Measurements from ENCODE around the gene RABEP2. TPM values are rescaled to one million over a fixed set of nuclear protein-coding genes. Genes with fewer than 3 reads are reported as not detected.
"Not testable (repeated sequence)": the region's sequence is repeated elsewhere in the genome, so short reads cannot be mapped to it uniquely, and the experiment has no call there.

Gene RABEP2
- total RNA-seq, 2 experiments from 2014 or later: 11.6 to 14.0 TPM

DNA sequence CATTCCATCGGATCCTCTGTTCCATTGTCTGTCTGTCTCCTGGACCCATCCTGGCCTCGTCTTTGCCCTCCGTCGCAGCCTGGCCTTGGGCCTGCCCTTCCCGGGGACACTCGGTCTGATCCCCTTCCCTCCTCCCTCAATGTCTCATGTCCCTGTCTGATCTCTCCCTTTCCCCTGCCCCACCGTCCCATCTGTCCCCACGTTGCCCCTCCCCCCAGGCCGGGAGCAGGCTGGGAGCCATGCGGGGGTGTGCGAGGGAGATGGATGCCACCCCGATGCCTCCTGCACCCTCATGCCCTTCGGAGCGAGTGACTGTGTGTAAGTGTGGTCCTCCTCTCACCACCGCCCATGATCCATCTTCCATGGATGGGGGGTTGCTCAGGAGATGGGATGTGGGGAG lies 52.1 kb downstream of the RABEP2 start:
- CTCF ChIA-PET: interaction anchor here (0.5 to 4.3 kb wide), 5 partner anchors 14 to 1281 kb away, joined by 3 to 26 read pairs (median 5); no protein-coding TSS in a partner anchor

DNA sequence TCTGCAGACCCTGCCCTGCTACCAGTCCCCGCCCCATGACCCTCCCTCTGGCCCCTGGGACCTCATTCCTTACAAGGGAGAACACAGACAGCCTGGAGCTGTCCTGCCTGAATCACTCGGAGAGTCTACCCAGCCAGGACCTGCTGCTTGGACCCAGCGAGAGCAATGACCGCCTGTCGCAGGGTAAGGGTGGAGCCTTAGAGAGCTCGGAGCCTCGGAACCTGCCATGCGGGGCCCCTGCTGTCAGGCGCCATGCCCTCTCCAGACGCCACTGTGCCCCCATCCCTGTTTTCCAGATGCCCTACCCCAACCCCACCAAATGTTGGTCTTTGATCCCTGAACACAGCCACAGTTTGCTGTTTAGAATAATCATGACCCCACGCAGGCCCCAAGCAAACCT lies 55.8 kb downstream of the RABEP2 start:
- H3K36me3 Mint-ChIP-seq (ENCODE audit: low read depth): peaks cover 5% of the 10 kb centered on the region
- CTCF ChIA-PET: interaction anchor here (2.6 kb wide), 1 partner anchor 75 kb away, joined by 17 read pairs; no protein-coding TSS in a partner anchor
- no peak overlapping the region for H3K4me3 Mint-ChIP-seq
- intact Hi-C loops (cut with micrococcal nuclease): no loop called here
- H3K9me3 Mint-ChIP-seq: no peaks in the 10 kb centered on the region
- H3K4me1 Mint-ChIP-seq (ENCODE audit: low read depth): peaks cover 7% of the 10 kb centered on the region
- no peak overlapping the region for H3K27ac Mint-ChIP-seq
- no peaks in the 10 kb centered on the region for H3K27me3 Mint-ChIP-seq (ENCODE audit: low read depth)
- no peak for DNase-seq

More for the DNA sequence above, 52.1 kb downstream of the RABEP2 start:
- peaks cover 6% of the 10 kb centered on the region for H3K36me3 Mint-ChIP-seq (ENCODE audit: low read depth)
- H3K4me3 Mint-ChIP-seq: no peak overlapping the region
- intact Hi-C loops (cut with micrococcal nuclease): no loop called here
- no peaks in the 10 kb centered on the region for H3K4me1 Mint-ChIP-seq (ENCODE audit: low read depth)
- H3K9me3 Mint-ChIP-seq: no peaks in the 10 kb centered on the region
- no peaks in the 10 kb centered on the region for H3K27me3 Mint-ChIP-seq (ENCODE audit: low read depth)
- no peak for DNase-seq
- H3K27ac Mint-ChIP-seq: no peak overlapping the region

DNA sequence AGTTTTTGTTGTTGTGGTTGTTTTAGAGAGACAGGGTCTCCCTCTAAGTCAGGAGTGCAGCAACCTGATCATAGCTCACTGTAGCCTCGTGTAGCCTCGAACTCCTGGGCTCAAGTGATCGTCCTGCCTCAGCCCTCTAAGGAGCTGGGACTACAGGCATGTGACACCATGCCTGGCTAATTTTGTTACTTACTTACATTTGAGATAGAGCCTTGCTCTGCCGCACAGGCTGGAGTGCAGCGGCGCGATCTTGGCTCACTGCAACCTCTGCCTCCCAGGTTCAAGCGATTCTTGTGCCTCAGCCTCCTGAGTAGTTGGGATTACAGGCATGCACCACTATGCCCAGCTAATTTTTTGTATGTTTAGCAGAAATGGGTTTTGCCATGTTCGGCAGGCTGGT lies 57.4 kb downstream of the RABEP2 start:
- H3K27me3 Mint-ChIP-seq (ENCODE audit: low read depth); H3K4me1 Mint-ChIP-seq (ENCODE audit: low read depth); H3K27ac Mint-ChIP-seq; H3K36me3 Mint-ChIP-seq (ENCODE audit: low read depth); DNase-seq; intact Hi-C loops (cut with micrococcal nuclease); H3K4me3 Mint-ChIP-seq; H3K9me3 Mint-ChIP-seq: not testable (repeated sequence)
- CTCF ChIA-PET: interaction anchor here (2.1 kb wide), 1 partner anchor 77 kb away, joined by 9 read pairs; no protein-coding TSS in a partner anchor

DNA sequence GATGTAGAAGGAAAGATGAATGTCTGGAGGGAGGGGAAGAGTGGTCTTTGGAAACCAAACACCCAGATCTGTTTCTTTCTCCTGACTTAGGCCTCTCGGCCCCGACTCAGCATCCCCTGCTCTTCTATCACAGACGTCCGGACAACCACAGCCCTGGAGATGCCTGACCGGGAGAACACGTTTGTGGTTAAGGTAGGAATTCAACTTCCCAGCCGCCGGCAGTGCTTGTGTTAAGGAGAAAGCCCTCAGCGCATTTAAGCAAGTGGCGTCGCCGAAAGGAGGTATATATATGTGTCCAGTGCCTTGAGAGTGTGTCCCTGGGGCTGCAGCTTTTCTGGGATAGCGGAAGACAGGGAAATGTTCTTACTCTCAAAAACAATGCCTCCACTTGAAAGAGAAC lies 57.8 kb downstream of the RABEP2 start:
- Mint-ChIP-seq H3K4me3 (no peak overlapping the region), H3K4me1 (ENCODE audit: low read depth) (peaks cover 9% of the 10 kb centered on the region), H3K27me3 (ENCODE audit: low read depth) (no peaks in the 10 kb centered on the region), H3K36me3 (ENCODE audit: low read depth) (peaks cover 5% of the 10 kb centered on the region), H3K27ac (peak overlapping the region; percentile 15), H3K9me3 (no peaks in the 10 kb centered on the region)
- intact Hi-C loops (cut with micrococcal nuclease): no loop called here
- CTCF ChIA-PET: interaction anchor here (2.1 kb wide), 1 partner anchor 78 kb away, joined by 9 read pairs; no protein-coding TSS in a partner anchor
- no peak for DNase-seq

DNA sequence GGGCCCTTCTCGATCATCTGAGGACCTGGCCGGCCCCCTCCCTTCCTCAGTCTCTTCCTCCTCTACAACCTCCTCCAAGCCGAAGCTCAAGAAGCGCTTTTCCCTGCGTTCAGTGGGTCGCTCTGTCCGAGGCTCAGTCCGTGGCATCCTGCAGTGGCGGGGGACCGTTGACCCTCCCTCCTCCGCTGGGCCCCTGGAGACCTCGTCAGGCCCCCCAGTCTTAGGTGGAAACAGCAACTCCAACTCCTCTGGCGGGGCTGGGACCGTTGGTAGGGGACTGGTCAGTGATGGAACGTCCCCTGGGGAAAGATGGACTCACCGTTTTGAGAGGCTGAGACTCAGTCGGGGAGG lies 58.6 kb downstream of the RABEP2 start:
- Mint-ChIP-seq H3K4me1 (ENCODE audit: low read depth) (peaks cover 17% of the 10 kb centered on the region), H3K9me3 (no peaks in the 10 kb centered on the region), H3K27me3 (ENCODE audit: low read depth) (no peaks in the 10 kb centered on the region), H3K36me3 (ENCODE audit: low read depth) (peaks cover 9% of the 10 kb centered on the region), H3K27ac (no peak overlapping the region), H3K4me3 (no peak overlapping the region)
- DNase-seq: no peak
- intact Hi-C loops (cut with micrococcal nuclease): no loop called here
- CTCF ChIA-PET: interaction anchor here (1.1 to 2.1 kb wide), 2 partner anchors 11 to 78 kb away, joined by 3 to 9 read pairs; no protein-coding TSS in a partner anchor

DNA sequence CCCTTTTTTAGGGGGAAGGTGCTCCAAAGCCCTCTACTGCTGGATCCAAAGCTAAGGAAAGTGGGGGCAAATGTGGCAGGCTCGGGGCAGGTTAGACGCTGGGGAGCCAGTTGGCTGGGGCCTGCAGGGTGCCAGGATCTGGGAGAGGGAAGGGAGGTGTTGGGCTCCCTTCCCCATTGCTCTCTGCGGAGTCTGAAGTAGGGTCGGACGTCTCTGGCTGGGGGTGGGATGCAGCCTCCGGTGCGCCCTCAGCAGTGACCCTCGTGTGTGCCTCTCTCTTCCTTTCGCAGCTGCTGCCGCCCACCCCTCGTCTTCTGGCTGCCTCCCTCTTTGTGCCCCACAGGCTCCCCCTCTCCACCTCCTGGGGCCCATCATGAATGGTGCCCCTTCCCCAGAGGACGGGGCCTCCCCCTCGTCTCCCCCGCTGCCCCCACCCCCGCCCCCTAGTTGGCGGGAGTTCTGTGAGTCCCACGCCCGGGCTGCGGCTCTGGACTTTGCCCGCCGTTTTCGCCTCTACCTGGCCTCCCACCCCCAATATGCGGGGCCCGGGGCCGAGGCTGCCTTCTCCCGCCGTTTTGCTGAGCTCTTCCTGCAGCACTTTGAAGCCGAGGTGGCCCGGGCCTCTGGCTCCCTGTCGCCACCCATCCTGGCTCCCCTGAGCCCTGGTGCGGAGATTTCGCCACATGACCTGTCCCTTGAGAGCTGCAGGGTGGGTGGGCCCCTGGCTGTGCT lies 59.1 kb downstream of the RABEP2 start:
- H3K9me3 Mint-ChIP-seq: no peaks in the 10 kb centered on the region
- H3K36me3 Mint-ChIP-seq (ENCODE audit: low read depth): peaks cover 9% of the 10 kb centered on the region
- no peak for DNase-seq
- CTCF ChIA-PET: interaction anchor here (1.1 to 2.1 kb wide), 3 partner anchors 11 to 79 kb away, joined by 3 to 9 read pairs (median 3); partner anchors contain the start of gene ATXN2L
- H3K27me3 Mint-ChIP-seq (ENCODE audit: low read depth): no peaks in the 10 kb centered on the region
- intact Hi-C loops (cut with micrococcal nuclease): no loop called here
- H3K27ac Mint-ChIP-seq: no peak overlapping the region
- H3K4me3 Mint-ChIP-seq: no peak overlapping the region
- H3K4me1 Mint-ChIP-seq (ENCODE audit: low read depth): peaks cover 17% of the 10 kb centered on the region

DNA sequence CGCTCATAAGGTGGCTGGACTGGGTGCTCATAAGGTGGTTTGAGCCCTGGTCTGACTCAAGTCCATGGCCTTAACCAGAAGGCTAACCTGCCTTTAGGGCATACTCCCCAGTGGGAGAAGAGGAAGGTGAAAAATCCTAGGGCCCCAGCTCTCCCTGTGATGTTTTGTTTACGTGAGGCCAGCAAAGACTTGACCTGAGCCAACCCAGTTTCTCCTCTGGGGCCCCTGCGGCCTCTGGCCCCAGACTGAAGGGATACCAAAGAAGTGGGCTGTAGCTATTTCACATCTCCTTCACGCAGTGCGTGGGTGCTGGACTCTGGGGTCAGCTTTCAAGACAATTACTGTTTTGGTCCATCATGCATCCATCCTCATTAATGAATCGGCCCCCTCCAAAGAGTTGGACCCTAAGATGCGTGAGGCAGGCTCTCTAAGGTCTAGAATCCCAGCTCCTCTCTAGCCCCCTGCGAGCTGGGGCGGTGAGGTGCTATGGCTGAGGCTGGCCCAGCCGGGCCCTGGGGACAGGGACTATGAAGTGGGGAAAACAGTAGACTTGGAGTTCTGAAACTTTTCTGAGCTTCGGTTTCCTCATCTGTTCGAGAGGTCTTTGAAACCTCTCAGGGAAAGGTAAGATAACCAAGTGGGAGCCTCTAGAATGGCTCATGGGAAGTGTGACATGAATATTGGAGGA lies 59.9 kb downstream of the RABEP2 start:
- Mint-ChIP-seq H3K9me3 (no peaks in the 10 kb centered on the region), H3K4me1 (ENCODE audit: low read depth) (peaks cover 17% of the 10 kb centered on the region), H3K27ac (no peak overlapping the region), H3K4me3 (peak overlapping the region; percentile 95), H3K36me3 (ENCODE audit: low read depth) (peaks cover 7% of the 10 kb centered on the region), H3K27me3 (ENCODE audit: low read depth) (no peaks in the 10 kb centered on the region)
- no peak for DNase-seq
- CTCF ChIA-PET: interaction anchor here (1.1 to 3.2 kb wide), 5 partner anchors 8 to 80 kb away, joined by 3 to 20 read pairs (median 5); partner anchors contain the start of genes ATXN2L and TUFM
- intact Hi-C loops (cut with micrococcal nuclease): no loop called here

DNA sequence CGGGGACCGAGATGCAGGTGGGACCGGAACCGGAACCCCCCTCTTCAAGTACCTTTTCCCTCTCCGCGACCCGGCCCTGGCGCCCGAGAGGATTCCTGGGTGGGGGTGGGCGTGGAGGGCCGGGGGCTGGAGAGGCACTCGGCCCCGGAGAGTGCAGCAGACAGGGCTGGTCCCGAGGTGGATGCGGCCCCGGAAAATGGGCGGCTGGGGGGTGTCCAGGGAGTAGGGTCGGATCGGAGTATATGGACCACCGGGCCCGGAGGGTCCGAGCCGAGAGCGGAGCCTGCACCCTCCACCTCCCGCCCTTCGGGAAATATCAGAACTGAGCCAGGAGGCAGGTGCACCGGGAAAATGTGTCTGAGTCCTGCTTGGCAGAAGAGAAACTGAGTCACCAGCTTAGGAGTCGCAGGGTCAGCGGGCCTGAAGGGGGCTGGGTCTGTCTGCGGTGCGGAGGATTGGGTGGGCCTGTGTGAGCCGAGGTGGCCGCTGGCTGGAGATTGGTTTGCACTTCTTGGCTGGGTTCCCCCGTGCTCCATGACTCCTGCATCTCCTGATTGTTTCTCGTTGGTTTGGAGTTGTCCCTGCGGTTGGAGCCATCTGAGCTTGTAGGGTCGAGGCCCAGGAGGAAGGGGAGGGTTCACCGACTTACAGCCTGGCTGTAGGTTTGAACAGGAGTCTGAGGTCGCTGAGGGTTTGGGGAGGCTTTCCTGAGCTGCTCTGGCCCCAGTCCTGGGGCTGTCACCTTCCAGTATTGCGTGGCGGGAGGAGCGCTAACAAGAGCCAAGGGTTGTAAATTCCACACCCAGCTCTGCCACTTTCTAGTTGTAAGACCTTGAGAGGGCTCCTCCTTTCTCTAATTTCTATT lies 60.9 kb downstream of the RABEP2 start:
- CTCF ChIA-PET: interaction anchor here (1.2 to 3.2 kb wide), 4 partner anchors 7 to 81 kb away, joined by 3 to 20 read pairs (median 5); partner anchors contain the start of genes ATXN2L and TUFM
- DNase-seq: peak; percentile 21
- Mint-ChIP-seq H3K4me3 (peak overlapping the region; percentile 95), H3K36me3 (ENCODE audit: low read depth) (peaks cover 6% of the 10 kb centered on the region), H3K27ac (peak overlapping the region; percentile 96), H3K4me1 (ENCODE audit: low read depth) (peaks cover 17% of the 10 kb centered on the region), H3K9me3 (no peaks in the 10 kb centered on the region), H3K27me3 (ENCODE audit: low read depth) (no peaks in the 10 kb centered on the region)
- intact Hi-C loops (cut with micrococcal nuclease): loop anchor here (1.0 to 5.0 kb wide), 6 partner anchors 15 to 158 kb away; partner anchors contain the start of gene TUFM

DNA sequence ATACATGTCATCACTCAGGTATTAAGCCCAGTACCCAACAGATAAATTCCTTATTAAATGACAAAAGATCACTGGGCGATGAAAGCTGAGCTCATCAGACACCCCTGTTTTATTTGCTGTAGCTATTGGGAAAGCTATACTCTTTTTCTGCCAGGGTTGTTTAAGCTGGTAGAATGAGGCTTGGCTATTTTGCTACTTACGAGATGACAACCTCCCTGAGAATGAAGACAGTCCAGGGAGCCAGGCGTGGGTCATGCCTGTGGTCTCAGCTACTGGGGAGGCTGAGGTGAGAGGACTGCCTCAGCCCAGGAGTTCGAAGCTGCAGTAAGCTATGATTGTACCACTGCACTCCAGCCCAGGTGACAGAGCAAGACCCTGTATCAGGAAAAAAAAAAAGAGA lies 65.7 kb downstream of the RABEP2 start:
- peaks cover 11% of the 10 kb centered on the region for H3K4me1 Mint-ChIP-seq (ENCODE audit: low read depth)
- intact Hi-C loops (cut with micrococcal nuclease): no loop called here
- H3K4me3 Mint-ChIP-seq: no peak overlapping the region
- peaks cover 6% of the 10 kb centered on the region for H3K36me3 Mint-ChIP-seq (ENCODE audit: low read depth)
- H3K27ac Mint-ChIP-seq: no peak overlapping the region
- CTCF ChIA-PET: interaction anchor here (0.9 kb wide), 1 partner anchor 13 kb away, joined by 3 read pairs; no protein-coding TSS in a partner anchor
- H3K9me3 Mint-ChIP-seq: no peaks in the 10 kb centered on the region
- no peaks in the 10 kb centered on the region for H3K27me3 Mint-ChIP-seq (ENCODE audit: low read depth)
- DNase-seq: no peak

DNA sequence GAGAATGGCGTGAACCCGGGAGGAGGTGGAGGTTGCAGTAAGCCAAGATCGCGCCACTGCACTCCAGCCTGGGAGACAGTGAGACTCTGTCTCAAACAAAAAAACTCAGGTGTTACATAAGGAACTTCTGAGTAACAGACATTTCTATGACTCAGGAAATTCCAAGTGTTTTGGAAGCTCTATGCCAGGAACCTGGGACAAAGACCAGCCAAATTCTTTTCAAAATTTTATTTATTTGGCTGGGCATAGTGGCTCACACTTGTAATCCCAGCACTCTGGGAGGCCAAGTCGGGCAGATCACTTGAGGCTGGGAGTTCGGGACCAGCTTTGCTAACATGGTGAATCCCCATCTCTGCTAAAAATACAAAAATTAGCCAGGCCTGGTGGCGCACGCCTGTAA lies 66.6 kb downstream of the RABEP2 start:
- peaks cover 11% of the 10 kb centered on the region for H3K4me1 Mint-ChIP-seq (ENCODE audit: low read depth)
- DNase-seq: no peak
- H3K4me3 Mint-ChIP-seq: no peak overlapping the region
- H3K27me3 Mint-ChIP-seq (ENCODE audit: low read depth): no peaks in the 10 kb centered on the region
- peaks cover 6% of the 10 kb centered on the region for H3K36me3 Mint-ChIP-seq (ENCODE audit: low read depth)
- H3K9me3 Mint-ChIP-seq: no peaks in the 10 kb centered on the region
- CTCF ChIA-PET: interaction anchor here (1.2 kb wide), 1 partner anchor 87 kb away, joined by 3 read pairs; no protein-coding TSS in a partner anchor
- H3K27ac Mint-ChIP-seq: no peak overlapping the region
- intact Hi-C loops (cut with micrococcal nuclease): no loop called here

All from activated naive CD4-positive, alpha-beta T cell treated with anti-CD3 and anti-CD28 coated beads for 36 hours (primary cell).